ENCODE results near the gene SVOP.
A peak's percentile ranks its signal among the peaks of the same experiment; 100 is the strongest.

Gene SVOP

DNA sequence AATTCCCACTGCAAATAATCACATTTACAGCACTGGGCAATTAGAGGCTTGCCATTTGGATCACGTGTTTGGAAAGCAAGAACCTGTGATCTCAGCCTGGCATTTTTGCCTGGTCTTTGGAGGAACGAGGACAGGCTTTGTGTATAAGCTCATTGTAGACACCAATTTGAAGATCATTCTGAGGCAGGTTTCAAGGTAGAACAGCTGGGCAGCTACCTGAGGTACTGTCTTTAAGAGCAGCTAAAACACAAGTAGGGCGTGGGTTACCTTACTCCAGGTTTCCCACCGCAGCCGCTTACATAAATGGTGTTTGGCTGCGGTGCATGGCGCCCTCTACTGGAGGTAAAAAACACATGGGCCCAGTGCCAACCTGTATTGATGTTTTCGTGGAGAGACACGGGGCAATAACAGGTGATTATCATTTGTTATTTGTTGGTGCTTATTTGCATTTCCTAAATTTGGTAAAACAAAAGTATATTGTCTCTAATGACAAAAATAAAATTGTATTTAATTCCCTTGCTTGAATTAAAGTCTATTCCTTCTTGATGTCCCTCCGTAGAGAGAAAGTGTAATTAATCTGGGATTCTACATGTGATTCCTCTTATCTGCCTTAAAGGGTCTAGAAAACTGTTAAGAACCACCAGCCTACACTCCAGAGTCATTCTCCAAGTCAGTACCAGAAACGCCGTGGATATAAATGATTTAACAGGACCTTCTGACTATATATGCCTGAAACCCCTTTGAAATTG is 69.7 kb downstream of the SVOP start:
- peaks cover 6% of the 10 kb centered on the region for H3K4me1 ChIP-seq (ENCODE audit: control insufficient read depth, insufficient read depth, low read length)
- H3K36me3 ChIP-seq (ENCODE audit: control insufficient read depth, insufficient read depth, low read length, severe bottlenecking): no peaks in the 10 kb centered on the region
- H3K9ac ChIP-seq (ENCODE audit: low read length): peak overlapping the region; percentile 37
- H3K27me3 ChIP-seq (replicated peaks; ENCODE audit: control insufficient read depth, insufficient read depth, low read length): peaks cover 3% of the 10 kb centered on the region
- H3K4me3 ChIP-seq (ENCODE audit: low read length): peak overlapping the region; percentile 63
- peaks cover 15% of the 10 kb centered on the region for H3K9me3 ChIP-seq (ENCODE audit: control insufficient read depth, low read length)
- DNase-seq (ENCODE audit: low read depth): peak; percentile 82

DNA sequence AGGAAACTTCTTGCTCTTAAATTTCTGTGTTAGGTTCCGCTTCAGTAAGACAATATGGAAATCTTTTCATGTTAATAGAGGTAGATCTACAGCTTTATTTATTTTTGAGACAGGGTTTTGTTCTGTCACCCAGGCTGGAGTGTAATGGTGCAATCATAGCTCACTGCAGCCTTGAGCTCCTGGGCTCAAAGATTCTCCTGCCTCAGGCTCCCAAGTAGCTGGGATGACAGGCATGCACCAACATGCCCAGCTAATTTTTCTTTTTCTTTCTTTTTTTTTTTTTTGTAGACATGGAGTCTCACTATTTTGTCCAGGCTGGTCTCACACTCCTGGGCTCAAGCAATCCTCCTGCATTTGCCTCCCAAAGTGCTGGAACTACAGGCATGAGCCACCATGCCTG is 70.9 kb downstream of the SVOP start:
- Histone ChIP-seq H3K4me3 (ENCODE audit: low read length) (no peak overlapping the region), H3K36me3 (ENCODE audit: control insufficient read depth, insufficient read depth, low read length, severe bottlenecking) (no peaks in the 10 kb centered on the region), H3K27me3 (replicated peaks; ENCODE audit: control insufficient read depth, insufficient read depth, low read length) (peaks cover 3% of the 10 kb centered on the region), H3K4me1 (ENCODE audit: control insufficient read depth, insufficient read depth, low read length) (peaks cover 6% of the 10 kb centered on the region), H3K9ac (ENCODE audit: low read length) (no peak overlapping the region), H3K9me3 (ENCODE audit: control insufficient read depth, low read length) (peaks cover 19% of the 10 kb centered on the region)
- no peak for DNase-seq (ENCODE audit: low read depth)

DNA sequence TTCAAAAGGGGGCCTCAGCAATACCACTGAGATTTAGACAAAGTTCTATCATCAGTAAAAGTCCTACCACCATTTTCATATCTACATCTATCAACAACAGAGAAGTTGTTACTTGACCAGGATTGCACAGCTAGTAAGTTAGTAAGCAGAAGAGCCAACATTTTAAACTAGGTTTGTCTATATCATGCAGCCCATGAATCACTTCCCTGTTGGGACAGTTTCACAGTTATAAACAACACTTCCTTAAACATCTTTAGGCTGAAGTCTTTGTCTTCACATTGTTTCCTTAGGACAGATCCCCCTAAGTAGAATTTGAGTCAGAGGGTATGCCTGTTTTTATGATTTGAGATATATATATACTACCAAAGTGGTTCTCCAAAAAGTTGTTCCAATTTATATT is 72.5 kb downstream of the SVOP start:
- Histone ChIP-seq H3K36me3 (ENCODE audit: control insufficient read depth, insufficient read depth, low read length, severe bottlenecking) (no peaks in the 10 kb centered on the region), H3K27me3 (replicated peaks; ENCODE audit: control insufficient read depth, insufficient read depth, low read length) (peaks cover 3% of the 10 kb centered on the region), H3K9ac (ENCODE audit: low read length) (no peak overlapping the region), H3K9me3 (ENCODE audit: control insufficient read depth, low read length) (peaks cover 19% of the 10 kb centered on the region), H3K4me3 (ENCODE audit: low read length) (no peak overlapping the region), H3K4me1 (ENCODE audit: control insufficient read depth, insufficient read depth, low read length) (peaks cover 6% of the 10 kb centered on the region)
- no peak for DNase-seq (ENCODE audit: low read depth)

DNA sequence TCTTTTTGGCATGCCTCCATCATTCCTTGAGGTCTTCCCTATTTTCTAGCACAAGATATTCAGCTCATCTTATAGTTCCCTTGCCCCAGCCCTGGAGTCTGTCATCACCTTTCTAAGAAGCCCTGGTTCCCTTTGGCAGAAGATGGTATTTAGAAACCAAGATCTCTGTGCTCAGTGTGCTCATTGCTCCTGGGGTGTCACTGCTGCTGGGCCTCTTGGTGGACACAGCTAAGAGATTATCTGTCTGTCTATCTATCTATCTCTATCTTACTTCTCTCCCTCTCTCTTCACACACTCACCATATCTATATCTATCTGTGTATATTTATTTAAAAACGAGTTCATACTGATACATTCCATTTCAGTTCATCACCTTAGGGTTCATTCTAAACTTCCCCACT is 73.8 kb downstream of the SVOP start:
- Histone ChIP-seq H3K9me3 (ENCODE audit: control insufficient read depth, low read length) (peaks cover 19% of the 10 kb centered on the region), H3K4me1 (ENCODE audit: control insufficient read depth, insufficient read depth, low read length) (peaks cover 6% of the 10 kb centered on the region), H3K27me3 (replicated peaks; ENCODE audit: control insufficient read depth, insufficient read depth, low read length) (peaks cover 4% of the 10 kb centered on the region), H3K9ac (ENCODE audit: low read length) (no peak overlapping the region), H3K36me3 (ENCODE audit: control insufficient read depth, insufficient read depth, low read length, severe bottlenecking) (no peaks in the 10 kb centered on the region), H3K4me3 (ENCODE audit: low read length) (no peak overlapping the region)
- no peak for DNase-seq (ENCODE audit: low read depth)

DNA sequence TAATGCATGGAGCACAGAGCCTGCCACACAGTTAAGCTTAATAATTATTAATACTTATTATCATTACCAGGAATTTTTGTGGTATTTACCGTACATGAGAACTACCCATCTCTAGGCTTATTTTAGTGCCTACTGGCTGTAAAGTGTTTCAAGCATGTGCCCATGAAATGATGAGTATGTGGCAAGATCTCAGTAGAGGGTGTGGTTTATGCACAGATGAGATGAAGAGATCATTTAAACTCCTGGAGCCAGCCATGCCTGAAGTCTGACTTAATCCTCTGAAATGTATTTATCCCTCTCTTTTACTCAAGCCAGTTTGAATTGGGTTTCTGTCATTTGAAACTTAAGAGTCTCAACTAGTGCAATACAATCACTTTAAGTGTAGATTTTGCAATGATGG is 80.7 kb downstream of the SVOP start:
- H3K9me3 ChIP-seq (ENCODE audit: control insufficient read depth, low read length): no peaks in the 10 kb centered on the region
- H3K36me3 ChIP-seq (ENCODE audit: control insufficient read depth, insufficient read depth, low read length, severe bottlenecking): no peaks in the 10 kb centered on the region
- H3K4me1 ChIP-seq (ENCODE audit: control insufficient read depth, insufficient read depth, low read length): no peaks in the 10 kb centered on the region
- no peak overlapping the region for H3K9ac ChIP-seq (ENCODE audit: low read length)
- peaks cover 60% of the 10 kb centered on the region for H3K27me3 ChIP-seq (replicated peaks; ENCODE audit: control insufficient read depth, insufficient read depth, low read length)
- no peak for DNase-seq (ENCODE audit: low read depth)
- H3K4me3 ChIP-seq (ENCODE audit: low read length): no peak overlapping the region

DNA sequence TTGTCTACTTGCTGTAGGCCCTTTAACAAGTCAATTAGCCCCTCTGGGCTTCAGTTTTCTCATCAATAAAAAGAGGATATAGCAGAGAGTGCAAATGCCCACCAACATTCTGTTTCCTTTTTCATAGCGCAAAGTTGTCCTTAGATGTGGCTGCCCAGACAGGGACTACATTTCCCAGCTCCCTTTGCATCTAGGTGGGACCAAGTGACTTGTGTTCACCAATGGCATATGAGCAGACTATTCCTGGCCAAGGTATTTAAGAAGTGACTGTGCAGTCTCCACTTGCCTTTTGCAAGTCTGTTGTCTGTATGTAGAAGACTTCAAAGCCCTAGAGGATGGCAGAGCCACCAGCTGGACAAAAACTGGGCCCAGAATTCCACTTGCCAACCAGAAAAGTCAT is 81.3 kb downstream of the SVOP start:
- no peak overlapping the region for H3K9ac ChIP-seq (ENCODE audit: low read length)
- H3K27me3 ChIP-seq (replicated peaks; ENCODE audit: control insufficient read depth, insufficient read depth, low read length): peaks cover 60% of the 10 kb centered on the region
- no peaks in the 10 kb centered on the region for H3K36me3 ChIP-seq (ENCODE audit: control insufficient read depth, insufficient read depth, low read length, severe bottlenecking)
- no peaks in the 10 kb centered on the region for H3K4me1 ChIP-seq (ENCODE audit: control insufficient read depth, insufficient read depth, low read length)
- no peak overlapping the region for H3K4me3 ChIP-seq (ENCODE audit: low read length)
- no peak for DNase-seq (ENCODE audit: low read depth)
- H3K9me3 ChIP-seq (ENCODE audit: control insufficient read depth, low read length): no peaks in the 10 kb centered on the region

DNA sequence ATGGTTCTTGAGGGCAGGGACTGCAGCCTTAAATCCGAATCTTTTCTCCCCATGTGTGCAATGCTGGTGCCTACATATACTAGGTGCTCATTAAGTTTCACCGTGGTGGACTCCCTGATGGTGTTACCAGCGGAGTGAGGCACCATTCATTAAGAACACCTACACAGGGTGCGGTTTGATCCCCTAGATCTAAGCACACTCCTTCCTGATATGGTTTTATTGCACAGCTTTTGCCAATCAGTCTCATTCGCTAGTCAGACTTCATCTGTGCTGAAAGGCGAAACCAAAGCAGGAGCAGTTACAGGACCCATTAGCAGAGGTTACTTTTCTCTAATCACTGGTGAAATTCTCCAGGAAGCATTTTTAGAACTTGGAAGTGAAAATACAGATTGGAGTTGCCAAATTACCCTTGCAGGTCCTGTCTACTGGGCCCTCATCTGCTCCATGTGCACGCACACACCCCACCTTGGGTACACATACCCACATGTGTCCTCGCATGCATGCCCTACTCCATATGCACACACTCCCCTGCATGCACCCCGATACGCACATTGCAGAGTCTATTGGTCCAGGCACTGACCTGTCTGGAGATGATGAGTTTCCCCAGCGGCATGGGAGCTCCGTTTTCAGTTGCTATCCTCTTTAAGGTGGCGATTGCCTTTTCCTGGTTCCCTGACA is 82.5 kb downstream of the SVOP start:
- no peaks in the 10 kb centered on the region for H3K9me3 ChIP-seq (ENCODE audit: control insufficient read depth, low read length)
- H3K9ac ChIP-seq (ENCODE audit: low read length): no peak overlapping the region
- no peak for DNase-seq (ENCODE audit: low read depth)
- no peak overlapping the region for H3K4me3 ChIP-seq (ENCODE audit: low read length)
- no peaks in the 10 kb centered on the region for H3K4me1 ChIP-seq (ENCODE audit: control insufficient read depth, insufficient read depth, low read length)
- H3K36me3 ChIP-seq (ENCODE audit: control insufficient read depth, insufficient read depth, low read length, severe bottlenecking): no peaks in the 10 kb centered on the region
- peaks cover 60% of the 10 kb centered on the region for H3K27me3 ChIP-seq (replicated peaks; ENCODE audit: control insufficient read depth, insufficient read depth, low read length)

DNA sequence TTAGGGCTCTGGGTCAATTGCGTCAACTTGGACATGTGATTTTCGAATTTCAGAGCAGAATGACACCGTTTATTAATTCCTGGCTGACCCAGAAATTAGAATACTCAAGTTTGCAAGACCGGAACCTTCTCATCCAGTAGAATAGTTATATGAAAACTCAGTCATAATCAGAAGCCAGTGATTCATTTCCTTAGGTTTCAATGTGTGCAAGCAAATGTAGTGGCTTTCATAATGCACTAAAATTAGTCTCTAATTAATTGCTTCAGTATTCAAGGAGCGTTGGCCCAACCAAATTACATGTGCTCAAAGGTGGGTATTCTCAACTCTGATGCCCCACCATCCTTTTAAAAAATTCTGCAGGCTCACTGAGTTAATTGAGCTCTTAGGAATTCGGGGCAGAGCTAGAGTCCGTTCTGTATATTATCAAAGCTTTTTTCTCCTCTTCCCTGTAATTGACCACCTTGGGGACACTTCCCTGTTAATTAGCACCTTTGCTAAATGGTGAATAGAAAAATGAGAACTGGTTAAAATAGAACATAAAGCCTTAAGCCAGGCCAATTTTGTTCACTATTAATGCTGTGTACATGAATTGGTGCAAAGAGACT is 85.6 kb downstream of the SVOP start:
- DNase-seq (ENCODE audit: low read depth): no peak
- no peak overlapping the region for H3K9ac ChIP-seq (ENCODE audit: low read length)
- no peak overlapping the region for H3K4me3 ChIP-seq (ENCODE audit: low read length)
- no peaks in the 10 kb centered on the region for H3K9me3 ChIP-seq (ENCODE audit: control insufficient read depth, low read length)
- no peaks in the 10 kb centered on the region for H3K4me1 ChIP-seq (ENCODE audit: control insufficient read depth, insufficient read depth, low read length)
- H3K36me3 ChIP-seq (ENCODE audit: control insufficient read depth, insufficient read depth, low read length, severe bottlenecking): no peaks in the 10 kb centered on the region
- H3K27me3 ChIP-seq (replicated peaks; ENCODE audit: control insufficient read depth, insufficient read depth, low read length): peaks cover 50% of the 10 kb centered on the region

DNA sequence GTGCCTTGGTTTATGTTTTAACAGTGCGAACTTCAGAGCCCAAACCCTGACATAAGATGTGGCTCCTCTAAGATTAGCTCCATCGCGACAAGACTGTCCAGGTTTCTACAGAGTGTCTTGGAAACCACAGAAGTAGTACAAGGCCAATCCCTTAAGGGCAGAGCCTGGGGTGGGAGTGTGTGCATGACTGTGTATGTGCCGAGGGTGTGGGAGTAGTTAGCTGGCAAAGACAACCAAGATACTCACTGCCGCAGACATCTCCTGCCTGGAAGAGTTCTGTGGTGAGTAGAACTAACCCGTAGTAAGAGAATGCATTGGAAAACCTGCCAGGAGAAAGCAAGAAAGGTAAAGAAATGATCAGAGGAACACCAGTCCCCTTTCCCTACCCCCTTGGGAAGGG is 86.9 kb downstream of the SVOP start:
- H3K27me3 ChIP-seq (replicated peaks; ENCODE audit: control insufficient read depth, insufficient read depth, low read length): peaks cover 38% of the 10 kb centered on the region
- no peak overlapping the region for H3K9ac ChIP-seq (ENCODE audit: low read length)
- no peak for DNase-seq (ENCODE audit: low read depth)
- H3K36me3 ChIP-seq (ENCODE audit: control insufficient read depth, insufficient read depth, low read length, severe bottlenecking): no peaks in the 10 kb centered on the region
- no peaks in the 10 kb centered on the region for H3K9me3 ChIP-seq (ENCODE audit: control insufficient read depth, low read length)
- H3K4me1 ChIP-seq (ENCODE audit: control insufficient read depth, insufficient read depth, low read length): no peaks in the 10 kb centered on the region
- no peak overlapping the region for H3K4me3 ChIP-seq (ENCODE audit: low read length)

DNA sequence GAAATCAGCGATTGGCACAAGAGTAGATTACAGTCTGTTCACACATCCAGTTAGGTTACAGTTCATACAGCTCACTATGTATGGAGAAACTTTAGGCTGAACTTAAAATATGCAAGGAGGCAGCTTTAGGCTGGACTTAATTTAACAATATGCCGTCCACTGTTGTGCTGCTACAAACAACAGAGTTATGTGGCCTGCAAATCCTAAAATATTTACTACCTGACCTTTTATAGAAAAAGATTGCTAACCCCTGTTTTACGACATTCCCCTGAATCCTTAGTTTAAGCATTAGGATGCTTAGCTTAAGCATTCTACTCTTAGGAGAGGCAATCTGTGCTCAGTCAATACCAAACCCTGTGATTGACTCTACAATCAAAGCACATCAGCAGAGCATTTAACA is 90.1 kb downstream of the SVOP start:
- no peak overlapping the region for H3K4me3 ChIP-seq (ENCODE audit: low read length)
- DNase-seq (ENCODE audit: low read depth): no peak
- no peaks in the 10 kb centered on the region for H3K36me3 ChIP-seq (ENCODE audit: control insufficient read depth, insufficient read depth, low read length, severe bottlenecking)
- H3K4me1 ChIP-seq (ENCODE audit: control insufficient read depth, insufficient read depth, low read length): no peaks in the 10 kb centered on the region
- H3K9me3 ChIP-seq (ENCODE audit: control insufficient read depth, low read length): peaks cover 7% of the 10 kb centered on the region
- peaks cover 7% of the 10 kb centered on the region for H3K27me3 ChIP-seq (replicated peaks; ENCODE audit: control insufficient read depth, insufficient read depth, low read length)
- no peak overlapping the region for H3K9ac ChIP-seq (ENCODE audit: low read length)

DNA sequence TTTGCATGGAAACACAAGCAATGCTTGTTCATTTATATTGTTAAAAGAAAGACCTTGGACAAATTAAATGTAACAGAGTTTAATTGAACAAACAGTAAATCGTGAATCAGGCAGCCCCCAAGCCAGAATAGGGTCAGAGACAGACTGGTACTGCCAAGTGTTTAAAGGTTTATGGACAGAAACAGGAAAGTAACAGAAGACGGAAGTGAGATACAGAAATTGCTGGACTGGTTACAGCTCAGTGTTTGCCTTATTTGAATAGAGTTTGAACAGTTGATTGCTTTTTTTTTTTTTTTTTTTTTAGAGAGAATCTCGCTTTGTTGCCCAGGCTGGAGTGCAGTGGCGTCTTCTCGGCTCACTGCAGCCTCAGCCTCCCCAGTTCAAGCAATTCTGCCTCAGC is 90.7 kb downstream of the SVOP start:
- Histone ChIP-seq H3K9ac (ENCODE audit: low read length) (no peak overlapping the region), H3K4me1 (ENCODE audit: control insufficient read depth, insufficient read depth, low read length) (no peaks in the 10 kb centered on the region), H3K27me3 (replicated peaks; ENCODE audit: control insufficient read depth, insufficient read depth, low read length) (peaks cover 4% of the 10 kb centered on the region), H3K36me3 (ENCODE audit: control insufficient read depth, insufficient read depth, low read length, severe bottlenecking) (no peaks in the 10 kb centered on the region), H3K9me3 (ENCODE audit: control insufficient read depth, low read length) (peaks cover 7% of the 10 kb centered on the region), H3K4me3 (ENCODE audit: low read length) (no peak overlapping the region)
- no peak for DNase-seq (ENCODE audit: low read depth)

Measured in adipocyte (in vitro differentiated cells).